Colonic mucosa (tissue), 4 donors: ENCODE results near the gene TIPIN. TPM values are rescaled to one million over a fixed set of nuclear protein-coding genes. Genes with fewer than 3 reads are reported as not detected.
"Not testable (repeated sequence)": the region's sequence is repeated elsewhere in the genome, so short reads cannot be mapped to it uniquely, and the experiment has no call there.

Source experiments
- DNase-seq: peaks from one replicate; pipeline ENCODE4 v3.0.0-alpha.2; 2020
- H3K27ac ChIP-seq: fragments of 200-600 bp; one replicate; pipeline ENCODE4 v1.8.0; 2021
- H3K27me3 ChIP-seq: fragments of 200-600 bp; one replicate; pipeline ENCODE4 v1.8.0; 2021
- H3K36me3 ChIP-seq: fragments of 200-600 bp; one replicate; pipeline ENCODE4 v1.8.0; 2021
- H3K4me1 ChIP-seq: fragments of 200-600 bp; one replicate; pipeline ENCODE4 v1.8.0; 2021; ENCODE audit warnings: mild to moderate bottlenecking
- H3K4me3 ChIP-seq: fragments of 200-600 bp; one replicate; pipeline ENCODE4 v1.8.0; 2021
- H3K9ac ChIP-seq, 2 donors: one replicate each; pipeline ENCODE4 v1.7.0; 2013; ENCODE audit warnings: control low read depth in 2 of 2, low read depth in 2 of 2, low read length in 2 of 2
- H3K9me3 ChIP-seq: fragments of 200-600 bp; one replicate; pipeline ENCODE4 v1.8.0; 2021
- CTCF ChIP-seq: fragments of 200-600 bp; IDR thresholded peaks from one replicate; pipeline ENCODE4 v1.8.0; 2022; ENCODE audit warnings: antibody characterized with exemption, mild to moderate bottlenecking
- intact Hi-C: fragments of 100-400 bp; cut with DNase I; formaldehyde crosslinking; loops from one replicate; pipeline ENCODE4 v1.14.1; 2022
- total RNA-seq, 2 donors: library from RNA; stranded (reverse); fragmentation: NEBNext Ultra II Directional in 1 of 2; extraction: Animal tissue kit (Norgen Biotek cat#: 25700) in 1 of 2; gene quantifications; one replicate each; pipeline ENCODE4 v1.2.1, GENCODE V29; 2021
- donor health status: healthy.
- donor health status: DM: no; HTN: no; CAD: no.
- donor health status: DM: no; HTN: no; CAD: no.

TIPIN gene
- total RNA-seq, 2 donors from 2014 or later: 2.9 to 10.6 TPM

DNA sequence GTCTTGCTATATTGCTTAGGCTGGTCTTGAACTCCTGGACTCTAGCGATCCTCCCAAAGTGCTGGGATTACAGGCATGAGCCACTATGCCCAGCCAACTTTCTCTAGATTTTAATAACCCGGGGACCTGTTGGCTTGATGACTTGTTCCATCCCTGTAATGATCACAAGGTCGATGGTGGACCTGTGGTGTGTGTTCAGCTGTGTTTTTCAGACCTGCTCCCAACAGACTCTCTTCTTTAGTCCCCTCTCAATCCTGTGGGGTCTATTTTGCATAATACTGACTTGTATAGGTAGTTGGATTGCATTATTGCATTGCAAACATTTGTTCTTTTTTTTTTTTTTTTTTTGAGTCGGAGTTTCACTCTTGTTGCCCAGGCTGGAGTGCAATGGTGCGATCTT lies 32.1 kb upstream of the TIPIN start:
- peaks cover 4% of the 10 kb centered on the region for H3K4me1 ChIP-seq
- no peak for TF ChIP-seq CTCF

GRCh38 chr15:66388043-66388363 lies 31.5 kb upstream of the TIPIN start:
- no peaks in the 10 kb centered on the region for H3K27me3 ChIP-seq
- intact Hi-C loops: no loop called here
- peak overlapping the region; percentile 76 for H3K4me3 ChIP-seq
- peaks cover 4% of the 10 kb centered on the region for H3K4me1 ChIP-seq
- no peak for TF ChIP-seq CTCF
- DNase-seq: no peak
- no peaks in the 10 kb centered on the region for H3K9me3 ChIP-seq
- no peak overlapping the region for H3K27ac ChIP-seq
- H3K36me3 ChIP-seq: no peaks in the 10 kb centered on the region
- peak overlapping the region in 1 of 2 donors; percentile 60 for H3K9ac ChIP-seq

More for the DNA sequence above, 32.1 kb upstream of the TIPIN start:
- no peaks in the 10 kb centered on the region for H3K36me3 ChIP-seq
- intact Hi-C loops: no loop called here
- H3K27ac ChIP-seq: no peak overlapping the region
- no peak overlapping the region for H3K4me3 ChIP-seq
- H3K27me3 ChIP-seq: no peaks in the 10 kb centered on the region
- no peaks in the 10 kb centered on the region for H3K9me3 ChIP-seq
- no peak for DNase-seq
- H3K9ac ChIP-seq: no peak overlapping the region

DNA sequence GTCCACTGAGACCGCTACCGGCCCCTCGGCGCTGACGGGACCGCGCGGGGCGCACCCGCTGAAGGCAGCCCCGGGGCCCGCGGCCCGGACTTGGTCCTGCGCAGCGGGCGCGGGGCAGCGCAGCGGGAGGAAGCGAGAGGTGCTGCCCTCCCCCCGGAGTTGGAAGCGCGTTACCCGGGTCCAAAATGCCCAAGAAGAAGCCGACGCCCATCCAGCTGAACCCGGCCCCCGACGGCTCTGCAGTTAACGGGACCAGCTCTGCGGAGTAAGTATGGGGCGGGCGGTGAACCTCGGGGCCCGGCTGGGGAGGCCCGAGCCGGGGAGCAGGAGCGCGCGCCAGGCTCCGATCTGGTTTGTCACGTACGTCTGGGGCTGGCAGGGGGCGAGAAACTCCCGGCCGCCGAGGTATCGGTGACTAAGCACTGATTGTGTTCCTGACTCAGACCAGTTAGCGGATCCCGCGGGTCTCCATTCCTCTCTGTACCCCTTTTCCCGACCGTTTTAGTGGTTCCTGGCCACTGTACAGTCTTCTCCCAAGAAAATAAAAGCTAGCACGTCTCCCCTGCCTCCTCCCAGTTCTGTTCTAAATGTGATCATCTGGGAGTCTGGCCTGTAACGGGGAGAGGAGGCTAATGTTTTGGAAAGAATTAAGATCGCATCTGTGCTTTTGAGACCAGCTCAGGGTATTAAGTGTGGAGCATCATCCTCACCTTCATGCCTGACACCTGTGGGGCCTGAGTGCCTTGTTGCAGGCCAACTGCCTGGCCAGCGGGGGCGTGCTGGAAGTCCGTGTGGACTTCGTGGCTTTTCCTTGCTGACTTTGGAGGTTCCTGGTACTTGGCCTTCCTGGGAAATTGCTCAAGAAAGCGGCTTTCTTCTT lies 30.9 kb upstream of the TIPIN start:
- H3K4me3 ChIP-seq: peak overlapping the region; percentile 76
- no peaks in the 10 kb centered on the region for H3K36me3 ChIP-seq
- H3K9me3 ChIP-seq: no peaks in the 10 kb centered on the region
- intact Hi-C loops: loop anchor here (2.0 kb wide), 1 partner anchor 111 kb away; no protein-coding TSS in a partner anchor
- H3K4me1 ChIP-seq: peaks cover 4% of the 10 kb centered on the region
- no peaks in the 10 kb centered on the region for H3K27me3 ChIP-seq
- peak overlapping the region; percentile 60 to 77 for H3K9ac ChIP-seq
- peak; percentile 20 for TF ChIP-seq CTCF
- peak overlapping the region; percentile 92 for H3K27ac ChIP-seq
- peak; percentile 61 for DNase-seq

DNA sequence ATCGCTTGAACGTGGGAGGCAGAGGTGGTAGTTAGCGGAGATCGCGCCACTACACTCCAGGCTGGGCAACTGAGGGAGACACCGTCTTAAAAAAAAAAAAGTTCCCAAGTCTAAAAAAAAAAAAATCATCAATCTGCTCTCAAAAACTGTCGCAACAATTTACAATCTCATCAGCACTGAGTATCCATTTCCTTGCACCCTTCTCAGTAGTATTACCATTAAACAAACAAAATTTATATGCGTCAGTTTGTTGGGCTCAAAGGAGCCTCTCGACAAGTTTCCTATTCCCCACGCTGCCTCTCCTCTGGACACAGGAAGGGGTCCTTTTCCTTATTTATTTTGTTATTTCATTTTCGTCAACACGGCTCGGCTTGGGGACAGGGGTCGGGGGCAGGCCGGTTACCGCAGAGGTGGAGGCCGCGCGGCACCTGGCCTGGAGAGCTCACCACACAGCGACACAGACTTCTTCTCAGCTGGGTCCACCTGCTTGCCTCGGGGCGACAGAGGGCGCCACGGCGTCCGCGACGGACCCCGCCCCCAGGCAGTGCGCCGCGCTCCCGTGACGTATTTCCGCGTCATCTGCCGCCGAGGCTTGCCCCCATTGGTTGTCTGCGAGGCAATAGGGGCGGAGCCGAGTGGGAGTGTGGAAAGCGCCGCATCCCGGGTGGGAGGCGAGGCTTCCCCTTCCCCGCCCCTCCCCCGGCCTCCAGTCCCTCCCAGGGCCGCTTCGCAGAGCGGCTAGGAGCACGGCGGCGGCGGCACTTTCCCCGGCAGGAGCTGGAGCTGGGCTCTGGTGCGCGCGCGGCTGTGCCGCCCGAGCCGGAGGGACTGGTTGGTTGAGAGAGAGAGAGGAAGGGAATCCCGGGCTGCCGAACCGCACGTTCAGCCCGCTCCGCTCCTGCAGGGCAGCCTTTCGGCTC lies 30.0 kb upstream of the TIPIN start, which contains the start of gene MAP2K1:
MAP2K1 (plus strand) TSS at position 709 of the 920 bp plus-strand sequence. CDS start 436 bp downstream, outside the sequence.
- no peaks in the 10 kb centered on the region for H3K27me3 ChIP-seq
- H3K9me3 ChIP-seq: no peaks in the 10 kb centered on the region
- peak within 1 kb of the TSS; percentile 74 to 77 for H3K9ac ChIP-seq
- no peaks in the 10 kb centered on the region for H3K36me3 ChIP-seq
- peak within 1 kb of the TSS; percentile 92 for H3K27ac ChIP-seq
- H3K4me1 ChIP-seq: peaks cover 4% of the 10 kb centered on the region
- H3K4me3 ChIP-seq: peak within 1 kb of the TSS; percentile 76
- TF ChIP-seq CTCF: peak; percentile 57
- peak; percentile 98 for DNase-seq
- intact Hi-C loops: loop anchor here (2.0 kb wide), 1 partner anchor 112 kb away; no protein-coding TSS in a partner anchor

- DNase-seq, intact Hi-C loops, H3K27me3 ChIP-seq: not testable (repeated sequence)
Observed at GRCh38 chr15:66381376-66381775, 24.9 kb upstream of the TIPIN start.

More at GRCh38 chr15:66381376-66381775, 24.9 kb upstream of the TIPIN start:
- H3K36me3 ChIP-seq, H3K9ac ChIP-seq, H3K9me3 ChIP-seq, H3K4me3 ChIP-seq, H3K27ac ChIP-seq, H3K4me1 ChIP-seq: not testable (repeated sequence)
